ENCODE results near the gene TOGARAM2.

- no peak for TF ChIP-seq ELF4 (CRISPR knock-in tag; IDR thresholded peaks at IDR 0.05; ENCODE audit: borderline replicate concordance)
- TF ChIP-seq GABPA (IDR thresholded peaks at IDR 0.05; ENCODE audit: low read depth, low read length), result no peak
- TF ChIP-seq GABPA (CRISPR knock-in tag; IDR thresholded peaks at IDR 0.05; ENCODE audit: low read depth), result no peak
- no peak for TF ChIP-seq POLR2AphosphoS5 (IDR thresholded peaks at IDR 0.05; ENCODE audit: low read depth, low read length)
- TF ChIP-seq ZFP41 (CRISPR knock-in tag; IDR thresholded peaks at IDR 0.05; ENCODE audit: borderline replicate concordance), result no peak
- TF ChIP-seq KAT7 (CRISPR knock-in tag; IDR thresholded peaks at IDR 0.05; ENCODE audit: borderline replicate concordance), result no peak
- TF ChIP-seq KLF12 (CRISPR knock-in tag; IDR thresholded peaks at IDR 0.05; ENCODE audit: borderline replicate concordance), result no peak
- no peak for TF ChIP-seq NCOR1 (IDR thresholded peaks at IDR 0.05; ENCODE audit: borderline replicate concordance, low read length)
- TF ChIP-seq ZFX (CRISPR knock-in tag; IDR thresholded peaks at IDR 0.05; ENCODE audit: low read depth), result no peak
- TF ChIP-seq SP1 (IDR thresholded peaks at IDR 0.05), result no peak
- no peak for TF ChIP-seq SP1 (CRISPR knock-in tag; IDR thresholded peaks at IDR 0.05)
Measured at GRCh38 chr2:29004755-29005154, 23.7 kb downstream of the TOGARAM2 start.

Measured in HepG2 (cell line).